Astrocyte of the cerebellum (primary cell): ENCODE results near the gene ALKBH2.

ENCODE experiments used
- DNase-seq: peaks from one replicate; pipeline ENCODE4 v3.0.0-alpha.2; 2011; ENCODE audit warnings: low read depth
- H3K4me3 ChIP-seq: 2 replicates; pipeline ENCODE4 v1.5.1; 2011; ENCODE audit warnings: mild to moderate bottlenecking, low read depth, low read length, moderate library complexity
- in situ Hi-C: cut with HindIII; loops from 2 replicates; pipeline ENCODE4 v1.10.0; 2017; ENCODE audit warnings: low sequenced_read_pairs
- TF ChIP-seq, protein P1 (sequence below): IDR thresholded peaks from 2 replicates; pipeline ENCODE4 v1.5.1; 2012; ENCODE audit warnings: low read length, low read depth, moderate library complexity, mild to moderate bottlenecking; ENCODE audit errors: missing control alignments

Gene ALKBH2

GRCh38 chr12:109121346-109121880, 28.1 kb upstream of the ALKBH2 start:
- TF ChIP-seq, protein P1, sequence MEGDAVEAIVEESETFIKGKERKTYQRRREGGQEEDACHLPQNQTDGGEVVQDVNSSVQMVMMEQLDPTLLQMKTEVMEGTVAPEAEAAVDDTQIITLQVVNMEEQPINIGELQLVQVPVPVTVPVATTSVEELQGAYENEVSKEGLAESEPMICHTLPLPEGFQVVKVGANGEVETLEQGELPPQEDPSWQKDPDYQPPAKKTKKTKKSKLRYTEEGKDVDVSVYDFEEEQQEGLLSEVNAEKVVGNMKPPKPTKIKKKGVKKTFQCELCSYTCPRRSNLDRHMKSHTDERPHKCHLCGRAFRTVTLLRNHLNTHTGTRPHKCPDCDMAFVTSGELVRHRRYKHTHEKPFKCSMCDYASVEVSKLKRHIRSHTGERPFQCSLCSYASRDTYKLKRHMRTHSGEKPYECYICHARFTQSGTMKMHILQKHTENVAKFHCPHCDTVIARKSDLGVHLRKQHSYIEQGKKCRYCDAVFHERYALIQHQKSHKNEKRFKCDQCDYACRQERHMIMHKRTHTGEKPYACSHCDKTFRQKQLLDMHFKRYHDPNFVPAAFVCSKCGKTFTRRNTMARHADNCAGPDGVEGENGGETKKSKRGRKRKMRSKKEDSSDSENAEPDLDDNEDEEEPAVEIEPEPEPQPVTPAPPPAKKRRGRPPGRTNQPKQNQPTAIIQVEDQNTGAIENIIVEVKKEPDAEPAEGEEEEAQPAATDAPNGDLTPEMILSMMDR = no peak
- in situ Hi-C loops = loop anchor here (25.0 kb wide), 1 partner anchor 266 kb away; no protein-coding TSS in a partner anchor
- no peak for DNase-seq
- H3K4me3 ChIP-seq = no peak overlapping the region

- no peak for DNase-seq
- TF ChIP-seq, protein P1 = no peak
- no peak overlapping the region for H3K4me3 ChIP-seq
- in situ Hi-C loops = loop anchor here (25.0 kb wide), 1 partner anchor 267 kb away; no protein-coding TSS in a partner anchor
Observed at GRCh38 chr12:109120557-109120956, 27.3 kb upstream of the ALKBH2 start.

DNA sequence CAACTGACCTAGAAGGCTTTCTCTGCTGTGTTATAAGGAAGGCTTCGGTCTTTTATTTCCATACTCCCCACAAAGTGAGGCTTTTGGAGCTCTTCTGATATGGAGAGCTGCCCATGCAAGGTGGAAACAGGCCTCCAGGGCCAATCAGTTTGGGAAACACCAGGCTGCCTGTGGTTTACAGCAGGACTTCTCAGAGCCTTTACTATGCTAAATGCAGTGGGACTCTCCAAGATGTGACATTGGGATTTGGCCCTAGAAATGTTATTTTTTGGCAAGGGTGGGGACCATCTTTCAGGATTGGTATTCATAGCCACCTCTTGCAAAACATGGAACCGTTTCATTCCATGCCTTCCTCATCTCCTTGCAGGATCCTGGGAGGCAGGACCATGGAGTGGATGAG, 26.8 kb upstream of the ALKBH2 start:
- TF ChIP-seq, protein P1 = no peak
- no peak for DNase-seq
- in situ Hi-C loops = loop anchor here (25.0 kb wide), 1 partner anchor 267 kb away; no protein-coding TSS in a partner anchor
- no peak overlapping the region for H3K4me3 ChIP-seq

- DNase-seq = no peak
- in situ Hi-C loops = loop anchor here (25.0 kb wide), 1 partner anchor 271 kb away; no protein-coding TSS in a partner anchor
- TF ChIP-seq, protein P1 = no peak
- H3K4me3 ChIP-seq = no peak overlapping the region
Observed at GRCh38 chr12:109116611-109116949, 23.3 kb upstream of the ALKBH2 start.

GRCh38 chr12:109115758-109116610, 22.7 kb upstream of the ALKBH2 start, which contains the start of gene ACACB:
ACACB (plus strand) TSS chr12:109116587; CDS start chr12:109139406, 22,819 bp downstream.
- TF ChIP-seq, protein P1 = no peak
- in situ Hi-C loops = loop anchor here (25.0 kb wide), 1 partner anchor 271 kb away; no protein-coding TSS in a partner anchor
- no peak within 1 kb of the TSS for H3K4me3 ChIP-seq
- no peak for DNase-seq

DNA sequence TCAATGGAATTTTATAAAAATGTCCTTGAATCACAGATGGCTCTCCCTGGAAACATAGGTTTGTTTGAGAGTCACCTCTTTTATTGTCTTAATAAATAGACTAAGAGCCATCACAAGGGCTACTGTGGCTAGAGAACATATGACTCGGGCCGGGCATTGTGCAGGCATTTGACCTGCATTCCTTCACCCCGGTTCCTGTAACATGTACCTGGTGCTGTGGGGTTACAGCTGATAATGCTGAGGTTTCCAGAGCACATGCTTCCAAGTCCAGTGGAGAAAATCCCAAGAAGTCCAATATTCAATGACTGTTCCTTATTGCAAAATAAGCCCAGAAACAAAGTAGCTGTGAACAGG, 22.1 kb upstream of the ALKBH2 start:
- in situ Hi-C loops = loop anchor here (25.0 kb wide), 1 partner anchor 272 kb away; no protein-coding TSS in a partner anchor
- TF ChIP-seq, protein P1 = no peak
- H3K4me3 ChIP-seq = no peak overlapping the region
- no peak for DNase-seq
